Astrocyte (in vitro differentiated cells and primary cell): ENCODE data around the gene MDM1. TPM values are rescaled to one million over a fixed set of nuclear protein-coding genes. Genes with fewer than 3 reads are reported as not detected.

ENCODE experiments used
- DNase-seq: peaks from one replicate; pipeline ENCODE4 v3.0.0-alpha.2; 2010; ENCODE audit warnings: low read depth
- FAIRE-seq: peaks from 2 replicates; lab custom pipeline; 2011; peaks lifted over from hg19 to GRCh38; lab: Jason Lieb, UNC
- H2AFZ ChIP-seq: 2 replicates; pipeline ENCODE4 v1.6.0; 2012; ENCODE audit warnings: low read depth, low read length, inconsistent platforms
- H3K27ac ChIP-seq: 2 replicates; pipeline ENCODE4 v1.5.1; 2011; ENCODE audit warnings: low read depth, low read length, inconsistent platforms
- H3K27me3 ChIP-seq: 2 replicates; pipeline ENCODE4 v1.6.0; 2011; ENCODE audit warnings: low read length, inconsistent platforms; ENCODE audit not compliant: insufficient read depth
- H3K36me3 ChIP-seq: 2 replicates; pipeline ENCODE4 v1.5.1; 2011; ENCODE audit warnings: low read length, inconsistent platforms; ENCODE audit not compliant: insufficient read depth
- H3K4me1 ChIP-seq: 2 replicates; pipeline ENCODE4 v1.5.1; 2011; ENCODE audit warnings: low read length, inconsistent platforms; ENCODE audit not compliant: insufficient read depth
- H3K4me2 ChIP-seq: 2 replicates; pipeline ENCODE4 v1.6.0; 2012; ENCODE audit warnings: low read length, inconsistent platforms
- H3K4me3 ChIP-seq: 2 replicates; pipeline ENCODE4 v1.5.1; 2011; ENCODE audit warnings: low read depth, mild to moderate bottlenecking, low read length, inconsistent platforms; ENCODE audit not compliant: insufficient read depth
- H3K79me2 ChIP-seq: 2 replicates; pipeline ENCODE4 v1.6.0; 2012; ENCODE audit warnings: mild to moderate bottlenecking, low read length, inconsistent platforms; ENCODE audit not compliant: insufficient read depth
- H3K9ac ChIP-seq: 2 replicates; pipeline ENCODE4 v1.6.0; 2012; ENCODE audit warnings: mild to moderate bottlenecking, low read length, inconsistent platforms
- H3K9me3 ChIP-seq: 2 replicates; pipeline ENCODE4 v1.5.1; 2012; ENCODE audit warnings: low read depth, mild to moderate bottlenecking, low read length, inconsistent platforms; ENCODE audit not compliant: insufficient read depth
- H4K20me1 ChIP-seq: 2 replicates; pipeline ENCODE4 v1.6.0; 2012; ENCODE audit warnings: low read length, inconsistent platforms; ENCODE audit not compliant: insufficient read depth
- H3K27ac Mint-ChIP-seq: one replicate; pipeline ENCODE4 v1.8.0; 2021; ENCODE audit warnings: mild to moderate bottlenecking, mixed read lengths; ENCODE audit not compliant: unreplicated experiment
- H3K27me3 Mint-ChIP-seq: one replicate; pipeline ENCODE4 v1.8.0; 2021; ENCODE audit warnings: low read depth, mixed read lengths; ENCODE audit not compliant: unreplicated experiment
- H3K36me3 Mint-ChIP-seq: one replicate; pipeline ENCODE4 v1.8.0; 2021; ENCODE audit warnings: low read depth, mixed read lengths; ENCODE audit not compliant: unreplicated experiment
- H3K4me1 Mint-ChIP-seq: one replicate; pipeline ENCODE4 v1.8.0; 2021; ENCODE audit warnings: low read depth, mixed read lengths; ENCODE audit not compliant: unreplicated experiment
- H3K4me3 Mint-ChIP-seq: one replicate; pipeline ENCODE4 v1.8.0; 2021; ENCODE audit warnings: mild to moderate bottlenecking, moderate library complexity, mixed read lengths; ENCODE audit not compliant: unreplicated experiment
- H3K9me3 Mint-ChIP-seq: one replicate; pipeline ENCODE4 v1.8.0; 2021; ENCODE audit warnings: mild to moderate bottlenecking, mixed read lengths; ENCODE audit not compliant: unreplicated experiment
- CTCF ChIP-seq: IDR thresholded peaks from 2 replicates; pipeline ENCODE4 v1.5.1; 2011; ENCODE audit warnings: low read depth, mild to moderate bottlenecking, inconsistent platforms, low read length, moderate library complexity; ENCODE audit not compliant: insufficient read depth
- EZH2 ChIP-seq: IDR thresholded peaks from 2 replicates; pipeline ENCODE4 v1.6.1; 2012; ENCODE audit warnings: mild to moderate bottlenecking, low read length, inconsistent platforms; ENCODE audit not compliant: insufficient read depth
- total RNA-seq: library from RNA; stranded (reverse); gene quantifications from 2 replicates; pipeline ENCODE4 v1.2.1, GENCODE V29; 2021

MDM1 gene
- total RNA-seq, 1 donor from 2014 or later = 10.8 TPM

DNA sequence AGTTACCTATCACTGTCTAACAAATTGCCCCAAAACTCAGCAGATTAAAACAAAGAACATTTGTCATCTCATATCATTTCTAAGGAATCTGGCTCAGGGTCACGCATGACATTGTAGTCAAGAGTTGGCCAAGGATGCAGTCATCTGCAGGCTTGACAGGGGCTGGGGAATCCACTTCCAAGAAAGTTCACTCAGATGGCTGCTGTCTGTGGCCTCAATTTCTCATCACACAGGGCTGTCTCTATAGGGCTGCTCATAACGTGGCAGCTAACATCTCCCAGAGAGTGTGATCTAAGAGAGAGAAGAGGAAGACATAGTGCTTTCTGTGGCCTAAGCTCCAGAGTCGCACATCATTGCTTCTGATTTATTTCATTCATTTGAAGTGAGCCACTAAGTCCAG, 61.8 kb downstream of the MDM1 start:
- Mint-ChIP-seq H3K27me3 (peaks cover 2% of the 10 kb centered on the region), H3K36me3 (no peaks in the 10 kb centered on the region), H3K4me3 (no peak overlapping the region), H3K9me3 (no peaks in the 10 kb centered on the region), H3K27ac (no peak overlapping the region), H3K4me1 (peaks cover 4% of the 10 kb centered on the region)
- H3K4me3 ChIP-seq = no peak overlapping the region
- H2AFZ ChIP-seq = no peak overlapping the region
- H3K4me2 ChIP-seq = no peak overlapping the region
- no peak overlapping the region for H3K27ac ChIP-seq
- FAIRE-seq (no peak), DNase-seq (no peak)
- TF ChIP-seq EZH2 (no peak), CTCF (no peak)
- H3K36me3 ChIP-seq = no peaks in the 10 kb centered on the region
- H3K27me3 ChIP-seq = no peaks in the 10 kb centered on the region
- no peaks in the 10 kb centered on the region for H3K4me1 ChIP-seq
- no peaks in the 10 kb centered on the region for H4K20me1 ChIP-seq
- no peaks in the 10 kb centered on the region for H3K9me3 ChIP-seq
- H3K9ac ChIP-seq = no peak overlapping the region
- H3K79me2 ChIP-seq = no peaks in the 10 kb centered on the region

DNA sequence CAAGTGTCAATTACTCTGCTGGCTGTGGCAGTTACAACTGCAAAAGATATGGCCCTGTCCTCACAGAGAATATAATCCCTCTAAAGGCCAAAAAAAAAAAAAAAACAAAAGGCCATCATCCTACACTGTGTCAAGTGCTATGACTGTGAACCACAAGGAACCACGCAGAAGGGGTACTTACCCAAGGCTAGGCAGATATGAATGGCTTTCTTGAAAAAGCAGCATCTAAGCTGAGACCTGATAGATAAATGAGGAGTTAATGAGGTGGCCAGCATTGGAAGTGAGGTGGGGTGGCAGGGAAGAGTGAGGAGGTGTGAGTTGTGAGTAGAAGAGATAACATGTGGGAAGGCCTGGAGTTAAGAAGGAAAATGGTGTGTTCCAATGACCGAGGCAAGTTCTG, 62.4 kb downstream of the MDM1 start:
- Mint-ChIP-seq H3K27ac (no peak overlapping the region), H3K9me3 (no peaks in the 10 kb centered on the region), H3K4me3 (no peak overlapping the region), H3K4me1 (peaks cover 5% of the 10 kb centered on the region), H3K27me3 (no peaks in the 10 kb centered on the region), H3K36me3 (no peaks in the 10 kb centered on the region)
- no peak overlapping the region for H3K4me2 ChIP-seq
- H3K4me3 ChIP-seq = no peak overlapping the region
- no peaks in the 10 kb centered on the region for H4K20me1 ChIP-seq
- H3K27me3 ChIP-seq = no peaks in the 10 kb centered on the region
- no peaks in the 10 kb centered on the region for H3K9me3 ChIP-seq
- H3K79me2 ChIP-seq = no peaks in the 10 kb centered on the region
- H2AFZ ChIP-seq = no peak overlapping the region
- DNase-seq = no peak
- FAIRE-seq = no peak
- no peak overlapping the region for H3K9ac ChIP-seq
- H3K4me1 ChIP-seq = peaks cover under 1% of the 10 kb centered on the region
- no peak overlapping the region for H3K27ac ChIP-seq
- no peaks in the 10 kb centered on the region for H3K36me3 ChIP-seq
- TF ChIP-seq EZH2 = no peak

- no peaks in the 10 kb centered on the region for H3K9me3 ChIP-seq
- DNase-seq (no peak), FAIRE-seq (no peak)
- H3K27me3 ChIP-seq = no peaks in the 10 kb centered on the region
- no peak overlapping the region for H3K4me2 ChIP-seq
- TF ChIP-seq CTCF = no peak
- H3K4me1 ChIP-seq = peaks cover 8% of the 10 kb centered on the region
- no peaks in the 10 kb centered on the region for H3K36me3 Mint-ChIP-seq
- no peak overlapping the region for H3K4me3 Mint-ChIP-seq
- H3K79me2 ChIP-seq = no peaks in the 10 kb centered on the region
- no peaks in the 10 kb centered on the region for H3K27me3 Mint-ChIP-seq
- H3K36me3 ChIP-seq = no peaks in the 10 kb centered on the region
- no peak overlapping the region for H3K27ac Mint-ChIP-seq
- H2AFZ ChIP-seq = no peak overlapping the region
- no peak overlapping the region for H3K9ac ChIP-seq
- no peak overlapping the region for H3K27ac ChIP-seq
- H3K9me3 Mint-ChIP-seq = no peaks in the 10 kb centered on the region
- peaks cover 5% of the 10 kb centered on the region for H3K4me1 Mint-ChIP-seq
- no peaks in the 10 kb centered on the region for H4K20me1 ChIP-seq
- H3K4me3 ChIP-seq = no peak overlapping the region
These were observed 63.2 kb downstream of the MDM1 start for GRCh38 chr12:68268967-68269366.
